H1 (cell line): ENCODE data around the gene MAP3K6. TPM values are rescaled to one million over a fixed set of nuclear protein-coding genes. Genes with fewer than 3 reads are reported as not detected.

Source experiments
- CTCF ChIA-PET: fragments of 300-600 bp; sonication (Branson Sonifier 250); formaldehyde crosslinking; loops from one replicate; lab custom pipeline; 2021; ENCODE audit not compliant: partially characterized antibody; lab: Charles Lee
- POLR2A ChIA-PET: fragments of 300-600 bp; sonication (Branson Sonifier 250); formaldehyde crosslinking; loops from one replicate; lab custom pipeline; 2021; ENCODE audit warnings: inconsistent platforms; ENCODE audit not compliant: partially characterized antibody; lab: Charles Lee
- DNase-seq, 2 experiments: peaks; one replicate each; pipeline versions ENCODE4 v3.0.0 to v3.0.0-alpha.2; 2010 to 2022; ENCODE audit warnings: low spot score in 2 of 2, low read depth in 1 of 2, mixed read lengths in 1 of 2
- FAIRE-seq: peaks from 2 replicates; lab custom pipeline; 2011; peaks lifted over from hg19 to GRCh38; lab: Jason Lieb, UNC
- H2AFZ ChIP-seq: 2 replicates; pipeline ENCODE4 v1.8.1; 2012; ENCODE audit warnings: low read length, inconsistent platforms
- H2AK5ac ChIP-seq: 2 replicates; pipeline ENCODE4 v1.6.1; 2013; ENCODE audit warnings: low read depth, low read length
- H2BK120ac ChIP-seq: replicated peaks from 2 replicates; pipeline ENCODE3; 2013; ENCODE audit warnings: low read depth, low read length, inconsistent platforms
- H2BK12ac ChIP-seq: 2 replicates; pipeline ENCODE4 v1.6.1; 2013; ENCODE audit warnings: low read depth, low read length
- H2BK15ac ChIP-seq: 2 replicates; pipeline ENCODE4 v1.6.1; 2013; ENCODE audit warnings: low read length
- H2BK20ac ChIP-seq: 2 replicates; pipeline ENCODE4 v1.6.1; 2013; ENCODE audit warnings: low read length
- H2BK5ac ChIP-seq: 2 replicates; pipeline ENCODE4 v1.6.1; 2013; ENCODE audit warnings: low read depth, low read length
- H3K14ac ChIP-seq: 2 replicates; pipeline ENCODE4 v1.6.1; 2013; ENCODE audit warnings: inconsistent platforms; ENCODE audit not compliant: insufficient read length
- H3K18ac ChIP-seq: 2 replicates; pipeline ENCODE4 v1.6.1; 2013; ENCODE audit warnings: low read length; ENCODE audit errors: extremely low read depth
- H3K23ac ChIP-seq: 2 replicates; pipeline ENCODE4 v1.6.1; 2013; ENCODE audit warnings: inconsistent platforms; ENCODE audit not compliant: insufficient read length
- H3K23me2 ChIP-seq: 2 replicates; pipeline ENCODE4 v1.6.1; 2013; ENCODE audit warnings: low read depth, low read length
- H3K27ac ChIP-seq: 2 replicates; pipeline ENCODE4 v1.6.1; 2011; ENCODE audit warnings: low read depth, low read length, inconsistent platforms
- H3K27me3 ChIP-seq, 4 experiments: replicated peaks in 1 of 4; 1 replicate in 1 of 4; 2 replicates in 3 of 4; pipeline versions ENCODE4 v1.6.1 to v1.8.1; 2011 to 2013; ENCODE audit warnings: low read length in 3 of 4, mild to moderate bottlenecking in 3 of 4, inconsistent platforms in 2 of 4, mixed read lengths in 2 of 4, moderate library complexity in 1 of 4; ENCODE audit not compliant: control insufficient read depth in 3 of 4, insufficient read depth in 3 of 4; ENCODE audit errors: extremely low read depth in 1 of 4
- H3K36me3 ChIP-seq, 4 experiments: 2 replicates each; pipeline versions ENCODE4 v1.6.1 to v1.8.1; 2011 to 2013; ENCODE audit warnings: mild to moderate bottlenecking in 4 of 4, low read length in 3 of 4, moderate library complexity in 2 of 4, control low read depth in 1 of 4, inconsistent platforms in 1 of 4; ENCODE audit not compliant: insufficient read depth in 4 of 4, control insufficient read depth in 2 of 4
- H3K4ac ChIP-seq: replicated peaks from 2 replicates; pipeline ENCODE3; 2013; ENCODE audit warnings: low read length, low read depth, mixed read lengths, inconsistent platforms; ENCODE audit not compliant: insufficient read length
- H3K4me1 ChIP-seq, 4 experiments: replicated peaks in 1 of 4; 1 replicate in 1 of 4; 2 replicates in 3 of 4; pipeline versions ENCODE4 v1.6.1 to v1.8.1; 2011 to 2013; ENCODE audit warnings: low read length in 3 of 4, inconsistent platforms in 2 of 4, mixed read lengths in 1 of 4; ENCODE audit not compliant: insufficient read depth in 4 of 4, control insufficient read depth in 3 of 4
- H3K4me2 ChIP-seq, 2 experiments: 2 replicates each; pipeline versions ENCODE4 v1.6.1 to v1.8.1; 2011 to 2013; ENCODE audit warnings: low read depth in 2 of 2, low read length in 2 of 2, control low read depth in 1 of 2, inconsistent platforms in 1 of 2, mild to moderate bottlenecking in 1 of 2; ENCODE audit not compliant: insufficient read depth in 1 of 2
- H3K4me3 ChIP-seq, 4 experiments: fragments of 200-600, 300-600 bp in 1 of 4; sonication (generic), shearing (Covaris generic), sonication (Bioruptor Twin) in 1 of 4; 2 replicates each; pipeline versions ENCODE4 v1.5.1 to v1.8.1; 2011 to 2016; ENCODE audit warnings: low read length in 4 of 4, low read depth in 3 of 4, control low read depth in 2 of 4, inconsistent platforms in 2 of 4, mild to moderate bottlenecking in 2 of 4, mixed read lengths in 1 of 4, moderate library complexity in 1 of 4; ENCODE audit not compliant: insufficient read depth in 2 of 4; ENCODE audit errors: extremely low read depth in 1 of 4
- H3K56ac ChIP-seq: replicated peaks from 2 replicates; pipeline ENCODE3; 2013; ENCODE audit warnings: low read depth, mild to moderate bottlenecking, mixed read lengths, low read length, inconsistent platforms; ENCODE audit not compliant: insufficient read length
- H3K79me1 ChIP-seq: 2 replicates; pipeline ENCODE4 v1.6.1; 2013; ENCODE audit warnings: low read depth, low read length, control low read depth
- H3K79me2 ChIP-seq, 2 experiments: 2 replicates each; pipeline versions ENCODE4 v1.6.1 to v1.8.1; 2012 to 2013; ENCODE audit warnings: low read length in 2 of 2, mild to moderate bottlenecking in 2 of 2, inconsistent platforms in 1 of 2; ENCODE audit not compliant: insufficient read depth in 2 of 2, control insufficient read depth in 1 of 2
- H3K9ac ChIP-seq, 4 experiments: replicated peaks in 1 of 4; 1 replicate in 1 of 4; 2 replicates in 3 of 4; pipeline versions ENCODE4 v1.6.1 to v1.8.1; 2011 to 2013; ENCODE audit warnings: low read depth in 3 of 4, low read length in 3 of 4, control low read depth in 2 of 4, mild to moderate bottlenecking in 2 of 4, moderate library complexity in 2 of 4, inconsistent platforms in 1 of 4; ENCODE audit errors: extremely low read depth in 1 of 4
- H3K9me3 ChIP-seq, 2 experiments: 2 replicates each; pipeline versions ENCODE4 v1.6.1 to v1.8.1; 2012 to 2013; ENCODE audit warnings: mild to moderate bottlenecking in 2 of 2, moderate library complexity in 2 of 2, control low read depth in 1 of 2, inconsistent platforms in 1 of 2, low read depth in 1 of 2, low read length in 1 of 2, mixed read lengths in 1 of 2; ENCODE audit not compliant: insufficient read depth in 2 of 2
- H4K20me1 ChIP-seq, 2 experiments: replicated peaks in 1 of 2; 2 replicates each; pipeline versions ENCODE3 to v1.8.1; 2011 to 2013; ENCODE audit warnings: inconsistent platforms in 2 of 2, low read length in 2 of 2, mild to moderate bottlenecking in 1 of 2; ENCODE audit not compliant: insufficient read depth in 2 of 2, control insufficient read depth in 1 of 2
- H4K5ac ChIP-seq: 2 replicates; pipeline ENCODE4 v1.6.1; 2013; ENCODE audit warnings: low read length, low read depth, mixed read lengths, inconsistent platforms; ENCODE audit not compliant: insufficient read length
- H4K8ac ChIP-seq: 2 replicates; pipeline ENCODE4 v1.8.0; 2013; ENCODE audit warnings: mild to moderate bottlenecking, moderate library complexity, low read length, inconsistent platforms; ENCODE audit not compliant: insufficient read depth; ENCODE audit errors: extremely low read depth
- H4K91ac ChIP-seq: replicated peaks from 2 replicates; pipeline ENCODE3; 2013; ENCODE audit warnings: low read length, mixed read lengths, inconsistent platforms; ENCODE audit not compliant: insufficient read length
- CEBPB ChIP-seq: IDR thresholded peaks from 2 replicates; pipeline ENCODE4 v1.6.1; 2012; ENCODE audit warnings: low read depth, low read length
- EZH2 ChIP-seq: fragments of 200-600 bp; sonication (generic); IDR thresholded peaks from 2 replicates; pipeline ENCODE4 v1.7.1; 2012; ENCODE audit warnings: low read depth, mild to moderate bottlenecking, moderate library complexity, low read length, inconsistent platforms; ENCODE audit not compliant: severe bottlenecking
- KDM1A ChIP-seq: fragments of 200-600, 300-600 bp; sonication (generic); IDR thresholded peaks from 2 replicates; pipeline ENCODE4 v1.7.1; 2016; ENCODE audit warnings: mild to moderate bottlenecking, low read length, borderline replicate concordance
- MAX ChIP-seq: IDR thresholded peaks from 2 replicates; pipeline ENCODE4 v1.6.1; 2012; ENCODE audit warnings: inconsistent platforms
- WGBS, 2 experiments: shearing (Covaris generic) in 1 of 2; methylation state at CpG; one replicate each; pipeline versions ENCODE4 v1.1.6 to v1.1.7; 2013 to 2015; ENCODE audit warnings: low lambda C conversion rate in 2 of 2, mixed read lengths in 2 of 2, inconsistent platforms in 1 of 2, low coverage in 1 of 2, missing lambda C conversion rate in 1 of 2; ENCODE audit not compliant: insufficient replicate concordance in 2 of 2, insufficient coverage in 1 of 2, insufficient read length in 1 of 2; ENCODE audit errors: extremely low coverage in 1 of 2, missing lambda C conversion rate in 1 of 2; 5-methylcytosine and 5-hydroxymethylcytosine counted together
- polyA plus RNA-seq, 7 experiments: library from polyadenylated mRNA; depleted of rRNA in 3 of 7; stranded (reverse) in 5 of 7; unstranded in 2 of 7; fragments of >200 nt in 5 of 7; fragments of 200-250 nt in 2 of 7; gene quantifications; 1 replicate in 5 of 7; 2 replicates in 1 of 7; 4 replicates in 1 of 7; pipeline versions ENCODE4 v1.2.1 to v1.2.3, GENCODE V29; 2011 to 2013; ENCODE audit warnings: missing spikeins in 2 of 7, mixed read lengths in 2 of 7
- total RNA-seq: library from RNA; stranded (reverse); fragmentation: NEBNext Ultra II Directional; extraction: Animal tissue kit (Norgen Biotek cat#: 25700); gene quantifications from 2 replicates; pipeline ENCODE4 v1.2.1, GENCODE V29; 2021

Gene MAP3K6
- total and polyA plus RNA-seq, 2 of the 8 experiments (the other 6 are each of a cell fraction or from before 2014, with no cell fraction given): 7.4 to 7.6 TPM

DNA sequence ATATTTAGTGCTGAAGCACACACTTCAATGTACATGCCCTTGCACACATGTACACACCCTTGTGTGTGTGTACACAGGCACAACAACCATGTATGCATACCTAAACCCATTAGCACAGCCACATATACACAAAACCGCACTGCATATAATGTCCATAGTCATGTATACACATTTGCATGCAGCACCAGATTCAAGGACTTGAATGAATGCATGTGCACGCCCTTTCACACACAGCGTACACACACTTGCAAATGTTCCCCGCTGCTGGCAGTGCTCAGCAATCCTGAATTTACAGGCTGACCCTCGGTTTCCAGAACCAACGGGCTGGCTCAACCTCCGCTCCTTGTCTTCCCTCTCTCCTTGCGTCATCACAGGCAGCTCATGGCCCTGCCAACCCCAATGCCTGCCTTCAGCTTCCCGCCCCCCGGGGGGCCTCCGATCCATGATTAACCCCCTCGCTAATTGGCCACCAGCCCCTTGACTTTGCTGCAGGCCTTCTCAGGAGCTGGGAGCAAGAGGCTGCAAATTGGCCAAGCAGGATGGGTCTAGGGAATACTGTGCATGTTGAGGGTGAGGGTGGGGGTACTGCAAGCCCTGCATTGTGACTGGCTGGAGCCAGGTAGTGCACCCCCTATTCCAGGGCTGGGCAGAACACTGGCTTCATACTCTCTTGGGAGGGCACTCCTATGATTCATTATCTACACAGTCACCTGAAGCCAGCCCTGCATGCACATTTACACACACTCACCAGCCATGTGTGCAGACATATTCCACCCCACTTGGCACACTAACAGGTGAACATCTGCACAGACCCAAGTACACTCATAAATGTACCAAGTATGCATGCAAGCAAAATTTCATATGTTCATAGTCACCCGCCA is 33.6 kb upstream of the MAP3K6 start:
- peak; percentile 85; the same call in 1 of the 2 replicates for TF ChIP-seq KDM1A
- TF ChIP-seq CEBPB: peak; percentile 70
- TF ChIP-seq MAX: no peak
- TF ChIP-seq EZH2: no peak
- no peaks in the 10 kb centered on the region for H3K23me2 ChIP-seq
- no peak overlapping the region for H3K23ac ChIP-seq
- ChIA-PET POLR2A (interaction anchor here (0.8 to 1.8 kb wide), 7 partner anchors 16 to 205 kb away, joined by 3 to 6 read pairs (median 3); partner anchors contain the start of gene MAP3K6), CTCF (interaction anchor here (0.6 to 37.8 kb wide), 13 partner anchors 12 to 262 kb away, joined by 3 to 863 read pairs (median 52); partner anchors contain the start of genes AHDC1, GPR3 and MAP3K6)
- H3K36me3 ChIP-seq: no peaks in the 10 kb centered on the region
- H3K4me3 ChIP-seq: no peak overlapping the region
- no peaks in the 10 kb centered on the region for H3K79me2 ChIP-seq
- peaks cover 9 to 42% (median 20%) of the 10 kb centered on the region in 4 experiments for H3K4me1 ChIP-seq
- 76% methylated on average over 13 of the region's 13 CpGs; no CpG with 5 or more reads in 1 of the 2 experiments for WGBS, 2 experiments
- H4K5ac ChIP-seq: no peak overlapping the region
- H2AFZ ChIP-seq: no peak overlapping the region
- peaks cover 0 to 4% of the 10 kb centered on the region in 2 experiments for H4K20me1 ChIP-seq
- no peak overlapping the region for H3K27ac ChIP-seq
- H2BK20ac ChIP-seq: no peak overlapping the region
- no peak overlapping the region for H4K91ac ChIP-seq
- no peak for FAIRE-seq
- no peaks in the 10 kb centered on the region for H3K79me1 ChIP-seq
- no peak overlapping the region for H2AK5ac ChIP-seq
- H3K18ac ChIP-seq: no peak overlapping the region
- no peaks in the 10 kb centered on the region for H3K9me3 ChIP-seq
- H3K4me2 ChIP-seq: no peak overlapping the region
- H2BK5ac ChIP-seq: no peak overlapping the region
- no peak overlapping the region for H4K8ac ChIP-seq
- no peak overlapping the region for H2BK12ac ChIP-seq
- no peak overlapping the region for H3K56ac ChIP-seq
- no peak overlapping the region for H3K14ac ChIP-seq
- no peak overlapping the region for H3K9ac ChIP-seq
- H3K4ac ChIP-seq: no peak overlapping the region
- no peak overlapping the region for H2BK15ac ChIP-seq
- no peak for DNase-seq
- H3K27me3 ChIP-seq: no peaks in the 10 kb centered on the region
- no peak overlapping the region for H2BK120ac ChIP-seq
